ENCODE data around the gene GFPT2.

The GFPT2 gene

DNA sequence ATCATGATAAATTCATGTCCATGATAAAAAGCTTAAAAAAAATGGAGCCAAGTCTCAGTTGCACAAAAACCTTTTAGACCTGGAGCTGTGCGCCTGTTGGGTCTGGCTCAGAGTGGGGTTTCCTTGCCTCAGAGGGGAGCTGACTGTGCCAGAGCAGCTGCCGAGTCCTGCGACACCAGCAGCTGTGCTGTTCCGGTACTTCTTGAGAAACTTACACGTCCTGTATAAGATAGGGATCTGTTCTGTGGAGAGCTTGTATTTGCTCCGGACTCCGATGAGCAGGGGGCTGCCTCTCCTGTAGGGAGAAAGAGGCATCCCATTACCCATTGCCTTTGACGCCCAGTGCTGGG lies 28.6 kb downstream of the GFPT2 start:
- TF ChIP-seq CTCF (IDR thresholded peaks at IDR 0.05; ENCODE audit: low read depth, low read length, missing control alignments): no peak
- no peak for DNase-seq (ENCODE audit: low read depth)
- no peak overlapping the region for H3K4me3 ChIP-seq (ENCODE audit: low read depth, low read length)

DNA sequence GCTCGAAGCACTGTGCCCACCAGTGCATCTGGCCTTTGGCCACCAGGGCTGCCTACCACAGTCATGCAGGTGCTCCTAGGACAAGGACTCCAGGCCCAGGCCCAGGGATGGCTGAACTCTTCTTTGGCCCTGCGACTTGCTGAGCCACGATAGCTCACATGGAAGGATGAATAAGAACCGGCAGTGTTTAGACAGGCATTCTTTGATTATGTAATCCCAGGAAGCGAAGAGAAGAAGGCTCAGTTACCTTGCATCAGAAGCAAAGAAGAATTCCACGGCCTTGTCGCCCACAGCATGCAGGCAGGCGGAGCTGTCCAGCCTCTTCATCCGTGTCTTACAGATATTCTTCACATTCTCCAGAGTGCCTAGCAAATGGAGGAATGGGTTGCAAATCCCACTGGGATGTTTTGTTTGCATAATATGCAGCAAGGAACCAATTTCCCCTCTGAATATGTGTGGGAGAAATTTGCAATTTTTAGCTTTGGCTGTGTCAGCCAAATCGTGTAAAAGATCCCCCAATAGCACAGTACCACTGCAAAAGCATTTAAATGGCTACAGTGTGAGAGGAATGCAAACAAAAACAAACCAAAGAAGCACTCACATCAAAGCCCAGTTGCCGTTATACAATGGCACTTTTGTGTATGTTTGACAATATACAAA lies 29.1 kb downstream of the GFPT2 start:
- H3K4me3 ChIP-seq (ENCODE audit: low read depth, low read length): no peak overlapping the region
- TF ChIP-seq CTCF (IDR thresholded peaks at IDR 0.05; ENCODE audit: low read depth, low read length, missing control alignments): no peak
- DNase-seq (ENCODE audit: low read depth): no peak

DNA sequence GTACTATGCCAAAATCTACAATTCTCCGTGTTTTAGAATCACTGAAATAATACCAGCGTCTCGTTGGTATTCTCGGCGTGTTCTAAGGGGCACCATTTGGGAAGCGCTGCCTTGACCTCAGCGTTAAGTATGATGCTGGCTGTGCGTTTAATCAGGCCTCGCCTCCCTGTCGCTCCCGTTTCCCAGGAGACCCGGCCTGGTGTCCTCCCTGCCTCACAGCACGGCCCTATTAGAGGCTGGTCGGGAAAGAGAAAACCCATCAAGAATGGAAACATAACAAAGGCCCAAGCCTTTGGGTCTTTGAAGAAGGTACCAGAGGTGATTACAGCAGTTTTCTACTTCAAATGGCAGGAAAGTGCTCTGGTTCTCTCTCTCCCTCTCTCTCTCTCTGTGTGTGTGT lies 30.0 kb downstream of the GFPT2 start:
- no peak for DNase-seq (ENCODE audit: low read depth)
- H3K4me3 ChIP-seq (ENCODE audit: low read depth, low read length): no peak overlapping the region
- TF ChIP-seq CTCF (IDR thresholded peaks at IDR 0.05; ENCODE audit: low read depth, low read length, missing control alignments): no peak

DNA sequence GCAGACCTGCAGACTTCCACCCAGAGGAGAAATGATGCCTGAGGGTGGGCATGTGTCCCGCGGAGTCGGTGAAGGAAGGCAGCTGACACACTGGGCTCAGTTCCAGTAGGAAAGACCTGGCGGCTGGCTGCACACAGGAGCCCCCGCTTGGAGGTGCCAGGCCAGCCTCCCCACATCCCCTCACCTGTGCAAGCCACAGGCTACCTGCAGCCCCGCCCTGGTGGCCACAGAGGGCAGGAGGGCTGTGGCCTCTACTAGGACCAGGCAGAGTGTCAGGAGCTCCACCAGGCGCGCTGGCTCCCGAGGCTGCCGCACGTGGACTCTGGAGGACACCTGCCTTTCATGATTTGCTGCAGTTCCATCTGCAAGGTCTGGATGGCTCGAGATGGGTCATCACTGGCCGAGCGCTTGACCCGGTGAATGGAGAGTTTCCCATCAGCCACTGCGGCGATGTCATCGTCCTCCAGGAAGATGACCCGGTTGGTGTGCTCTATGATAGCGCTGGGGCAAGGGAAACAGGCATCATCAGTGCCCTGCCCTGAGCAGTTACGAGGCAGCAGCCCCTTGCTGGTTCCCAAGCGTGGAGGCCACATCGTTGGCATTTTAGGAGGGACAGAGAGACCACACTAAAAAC lies 34.6 kb downstream of the GFPT2 start:
- H3K4me3 ChIP-seq (ENCODE audit: low read depth, low read length): no peak overlapping the region
- no peak for TF ChIP-seq CTCF (IDR thresholded peaks at IDR 0.05; ENCODE audit: low read depth, low read length, missing control alignments)
- no peak for DNase-seq (ENCODE audit: low read depth)

GRCh38 chr5:180316586-180316985 lies 36.5 kb downstream of the GFPT2 start:
- no peak for DNase-seq (ENCODE audit: low read depth)
- H3K4me3 ChIP-seq (ENCODE audit: low read depth, low read length): no peak overlapping the region
- no peak for TF ChIP-seq CTCF (IDR thresholded peaks at IDR 0.05; ENCODE audit: low read depth, low read length, missing control alignments)

DNA sequence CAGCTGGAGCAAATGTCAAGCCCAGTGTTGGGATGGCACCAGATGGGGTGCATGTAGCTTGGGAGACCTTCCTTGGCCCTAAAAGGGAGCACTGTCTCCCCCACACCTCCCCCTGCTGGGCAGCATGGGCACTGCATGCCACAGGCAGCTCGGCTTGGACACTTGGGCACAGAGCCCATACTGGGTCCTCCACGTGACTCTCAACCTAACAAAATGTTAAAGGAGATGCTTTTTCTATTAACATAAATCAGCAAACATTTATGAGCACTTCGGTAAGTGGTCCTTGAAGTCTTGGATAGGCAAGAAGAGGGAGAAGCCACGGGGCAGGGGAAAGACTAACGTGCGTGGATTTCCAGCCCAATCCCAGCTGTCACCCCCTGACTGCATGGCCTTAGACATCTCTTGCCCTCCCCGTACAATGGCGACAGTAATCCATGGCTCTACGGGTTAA lies 37.3 kb downstream of the GFPT2 start:
- DNase-seq (ENCODE audit: low read depth): no peak
- no peak overlapping the region for H3K4me3 ChIP-seq (ENCODE audit: low read depth, low read length)
- peak; percentile 99 for TF ChIP-seq CTCF (IDR thresholded peaks at IDR 0.05; ENCODE audit: low read depth, low read length, missing control alignments)

All from GM12864 (cell line).